Gastrocnemius medialis (tissue), 4 donors: Measurements from ENCODE around the gene CLDN4.

Experiments used
- CTCF ChIP-seq, 5 experiments: fragments of 450-650 bp in 3 of 5; fragments of 200-600 bp in 2 of 5; sonication (generic) in 2 of 5; IDR thresholded peaks in 4 of 5; conservative IDR thresholded peaks in 1 of 5; 1 replicate in 4 of 5; 2 replicates in 1 of 5; pipeline ENCODE4 v1.5.1; 2016 to 2019; ENCODE audit warnings: antibody characterized with exemption in 5 of 5, mild to moderate bottlenecking in 3 of 5, moderate library complexity in 3 of 5
- POLR2A ChIP-seq, 2 donors: fragments of 450-650 bp; IDR thresholded peaks; one replicate each; pipeline ENCODE4 v1.6.1; 2017; ENCODE audit warnings: antibody characterized with exemption in 2 of 2, mild to moderate bottlenecking in 2 of 2, moderate library complexity in 2 of 2

- TF ChIP-seq POLR2A (IDR thresholded peaks at IDR 0.05) (no peak), CTCF (IDR thresholded peaks at IDR 0.05 in 4 of 5, conservative IDR thresholded peaks at IDR 0.05 in 1 of 5) (no peak)
Measured at GRCh38 chr7:73839743-73840714, 9.2 kb downstream of the CLDN4 start.
